ENCODE data around the gene TLL1.

Gene TLL1

GRCh38 chr4:165986956-165987698 is 114.1 kb downstream of the TLL1 start:
- H3K4me2 ChIP-seq (ENCODE audit: low read depth, low read length, poor library complexity, severe bottlenecking): no peak overlapping the region

GRCh38 chr4:165991325-165992180 is 118.5 kb downstream of the TLL1 start:
- Histone ChIP-seq H3K36me3 (ENCODE audit: low read length) (no peaks in the 10 kb centered on the region), H3K4me2 (ENCODE audit: low read depth, low read length, poor library complexity, severe bottlenecking) (no peak overlapping the region), H3K4me3 (ENCODE audit: insufficient read depth, low read length, poor library complexity, severe bottlenecking) (no peak overlapping the region), H3K9me3 (ENCODE audit: insufficient read depth, low read length) (no peaks in the 10 kb centered on the region), H3K9me2 (replicated peaks; ENCODE audit: insufficient read depth, low read length) (no peaks in the 10 kb centered on the region), H3K27me3 (ENCODE audit: low read length) (no peaks in the 10 kb centered on the region), H3K79me2 (ENCODE audit: insufficient read depth, low read length) (no peaks in the 10 kb centered on the region), H4K20me1 (ENCODE audit: low read depth, low read length) (no peaks in the 10 kb centered on the region), H3K27ac (ENCODE audit: low read depth, low read length) (no peak overlapping the region), H2AFZ (ENCODE audit: low read depth, low read length, severe bottlenecking) (no peak overlapping the region), H3K9ac (ENCODE audit: low read length) (no peak overlapping the region), H3F3A (ENCODE audit: insufficient read depth) (no peaks in the 10 kb centered on the region)
- no peak for TF ChIP-seq CTCF (IDR thresholded peaks at IDR 0.05; ENCODE audit: insufficient read depth, low read length, poor library complexity, severe bottlenecking)
- no peak for TF ChIP-seq EZH2phosphoT487 (conservative IDR thresholded peaks at IDR 0.05; ENCODE audit: low read length)

More at GRCh38 chr4:165986956-165987698, 114.1 kb downstream of the TLL1 start:
- no peaks in the 10 kb centered on the region for H4K20me1 ChIP-seq (ENCODE audit: low read depth, low read length)
- H3K4me3 ChIP-seq (ENCODE audit: insufficient read depth, low read length, poor library complexity, severe bottlenecking): no peak overlapping the region
- no peaks in the 10 kb centered on the region for H3K36me3 ChIP-seq (ENCODE audit: low read length)
- no peak overlapping the region for H3K9ac ChIP-seq (ENCODE audit: low read length)
- no peaks in the 10 kb centered on the region for H3K27me3 ChIP-seq (ENCODE audit: low read length)
- TF ChIP-seq CTCF (IDR thresholded peaks at IDR 0.05; ENCODE audit: insufficient read depth, low read length, poor library complexity, severe bottlenecking): no peak
- no peak for TF ChIP-seq EZH2phosphoT487 (conservative IDR thresholded peaks at IDR 0.05; ENCODE audit: low read length)
- H3K9me2 ChIP-seq (replicated peaks; ENCODE audit: insufficient read depth, low read length): no peaks in the 10 kb centered on the region
- no peak overlapping the region for H2AFZ ChIP-seq (ENCODE audit: low read depth, low read length, severe bottlenecking)
- no peaks in the 10 kb centered on the region for H3K79me2 ChIP-seq (ENCODE audit: insufficient read depth, low read length)
- no peak overlapping the region for H3K27ac ChIP-seq (ENCODE audit: low read depth, low read length)
- H3K9me3 ChIP-seq (ENCODE audit: insufficient read depth, low read length): no peaks in the 10 kb centered on the region
- no peaks in the 10 kb centered on the region for H3F3A ChIP-seq (ENCODE audit: insufficient read depth)

- Histone ChIP-seq H3K4me2 (ENCODE audit: low read depth, low read length, poor library complexity, severe bottlenecking) (no peak overlapping the region), H4K20me1 (ENCODE audit: low read depth, low read length) (no peaks in the 10 kb centered on the region), H3K9me3 (ENCODE audit: insufficient read depth, low read length) (no peaks in the 10 kb centered on the region), H3K27me3 (ENCODE audit: low read length) (no peaks in the 10 kb centered on the region), H3K79me2 (ENCODE audit: insufficient read depth, low read length) (no peaks in the 10 kb centered on the region), H3K9me2 (replicated peaks; ENCODE audit: insufficient read depth, low read length) (no peaks in the 10 kb centered on the region), H3K27ac (ENCODE audit: low read depth, low read length) (no peak overlapping the region), H3F3A (ENCODE audit: insufficient read depth) (no peaks in the 10 kb centered on the region), H3K36me3 (ENCODE audit: low read length) (no peaks in the 10 kb centered on the region), H3K9ac (ENCODE audit: low read length) (no peak overlapping the region), H3K4me3 (ENCODE audit: insufficient read depth, low read length, poor library complexity, severe bottlenecking) (no peak overlapping the region), H2AFZ (ENCODE audit: low read depth, low read length, severe bottlenecking) (no peak overlapping the region)
- TF ChIP-seq EZH2phosphoT487 (conservative IDR thresholded peaks at IDR 0.05; ENCODE audit: low read length): no peak
- TF ChIP-seq CTCF (IDR thresholded peaks at IDR 0.05; ENCODE audit: insufficient read depth, low read length, poor library complexity, severe bottlenecking): no peak
Observed at GRCh38 chr4:165992283-165992682, 119.2 kb downstream of the TLL1 start.

Data from SU-DHL-6 (cell line).